ENCODE data around the gene GRB14. TPM values are rescaled to one million over a fixed set of nuclear protein-coding genes. Genes with fewer than 3 reads are reported as not detected.
A peak's percentile ranks its signal among the peaks of the same experiment; 100 is the strongest.
"Not testable (repeated sequence)": the region's sequence is repeated elsewhere in the genome, so short reads cannot be mapped to it uniquely, and the experiment has no call there.

Gene GRB14
- total RNA-seq, 2 donors from 2014 or later, result 4.4 to 15.5 TPM

GRCh38 chr2:164551519-164551918 lies 69.8 kb downstream of the GRB14 start:
- H3K4me1 ChIP-seq, result no peaks in the 10 kb centered on the region
- no peaks in the 10 kb centered on the region for H3K27me3 ChIP-seq
- H3K36me3 ChIP-seq, result no peaks in the 10 kb centered on the region
- H3K27ac ChIP-seq, result no peak overlapping the region
- TF ChIP-seq, protein P1, sequence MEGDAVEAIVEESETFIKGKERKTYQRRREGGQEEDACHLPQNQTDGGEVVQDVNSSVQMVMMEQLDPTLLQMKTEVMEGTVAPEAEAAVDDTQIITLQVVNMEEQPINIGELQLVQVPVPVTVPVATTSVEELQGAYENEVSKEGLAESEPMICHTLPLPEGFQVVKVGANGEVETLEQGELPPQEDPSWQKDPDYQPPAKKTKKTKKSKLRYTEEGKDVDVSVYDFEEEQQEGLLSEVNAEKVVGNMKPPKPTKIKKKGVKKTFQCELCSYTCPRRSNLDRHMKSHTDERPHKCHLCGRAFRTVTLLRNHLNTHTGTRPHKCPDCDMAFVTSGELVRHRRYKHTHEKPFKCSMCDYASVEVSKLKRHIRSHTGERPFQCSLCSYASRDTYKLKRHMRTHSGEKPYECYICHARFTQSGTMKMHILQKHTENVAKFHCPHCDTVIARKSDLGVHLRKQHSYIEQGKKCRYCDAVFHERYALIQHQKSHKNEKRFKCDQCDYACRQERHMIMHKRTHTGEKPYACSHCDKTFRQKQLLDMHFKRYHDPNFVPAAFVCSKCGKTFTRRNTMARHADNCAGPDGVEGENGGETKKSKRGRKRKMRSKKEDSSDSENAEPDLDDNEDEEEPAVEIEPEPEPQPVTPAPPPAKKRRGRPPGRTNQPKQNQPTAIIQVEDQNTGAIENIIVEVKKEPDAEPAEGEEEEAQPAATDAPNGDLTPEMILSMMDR (IDR thresholded peaks at IDR 0.05), result no peak
- no peak overlapping the region for H3K4me3 ChIP-seq
- DNase-seq (ENCODE audit: low spot score), result no peak
- no peaks in the 10 kb centered on the region for H3K9me3 ChIP-seq

DNA sequence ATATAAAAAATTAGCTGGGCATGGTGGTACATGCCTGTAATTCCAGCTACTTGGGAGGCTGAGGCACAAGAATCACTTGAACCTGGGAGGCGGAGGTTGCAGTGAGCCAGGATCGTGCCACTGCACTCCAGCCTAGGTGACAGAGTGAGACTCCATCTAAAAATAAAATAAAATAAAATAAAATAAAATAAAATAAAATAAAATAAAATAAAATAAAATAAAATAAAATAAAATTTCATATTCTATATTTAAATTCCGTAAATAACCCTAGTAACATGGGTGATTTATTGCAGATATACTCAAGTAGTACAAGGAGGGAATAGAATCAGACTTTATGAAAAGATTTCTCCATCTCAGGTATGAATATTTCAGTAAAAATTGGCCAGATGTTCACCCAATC lies 71.6 kb downstream of the GRB14 start:
- H3K27me3 ChIP-seq; DNase-seq (ENCODE audit: low spot score); H3K36me3 ChIP-seq; H3K27ac ChIP-seq; H3K9me3 ChIP-seq; H3K4me3 ChIP-seq; H3K4me1 ChIP-seq: not testable (repeated sequence)

DNA sequence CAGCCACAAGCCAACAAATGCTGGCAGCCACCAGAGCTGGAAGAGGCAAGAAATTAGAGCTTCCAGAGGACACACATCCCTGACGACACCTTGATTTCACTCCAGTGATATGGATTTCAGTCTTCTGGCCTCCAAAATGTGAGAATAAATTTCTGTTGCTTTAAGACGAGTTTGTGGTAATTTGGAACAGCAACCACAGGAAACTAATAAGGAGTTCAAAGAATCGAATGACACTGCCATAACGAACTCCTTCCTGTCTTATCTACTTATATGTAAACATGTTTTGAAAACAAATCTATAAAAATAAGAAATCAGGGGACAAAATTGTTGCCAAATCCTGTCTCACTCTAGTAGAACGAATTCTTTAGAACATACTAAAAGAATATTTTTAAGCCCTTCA lies 75.8 kb downstream of the GRB14 start:
- Histone ChIP-seq H3K4me3 (no peak overlapping the region), H3K4me1 (no peaks in the 10 kb centered on the region), H3K27ac (no peak overlapping the region), H3K27me3 (no peaks in the 10 kb centered on the region), H3K36me3 (no peaks in the 10 kb centered on the region), H3K9me3 (peaks cover 0 to 7% of the 10 kb centered on the region in 2 donors)
- DNase-seq (ENCODE audit: low spot score), result no peak
- TF ChIP-seq, protein P1 (IDR thresholded peaks at IDR 0.05), result no peak

- Histone ChIP-seq H3K27ac (no peak overlapping the region), H3K36me3 (no peaks in the 10 kb centered on the region), H3K4me1 (peaks cover 0 to 5% of the 10 kb centered on the region in 2 donors), H3K27me3 (no peaks in the 10 kb centered on the region), H3K4me3 (no peak overlapping the region), H3K9me3 (peaks cover 0 to 7% of the 10 kb centered on the region in 2 donors)
- DNase-seq (ENCODE audit: low spot score), result no peak
- TF ChIP-seq, protein P1 (IDR thresholded peaks at IDR 0.05), result no peak
Measured at GRCh38 chr2:164542581-164543021, 78.7 kb downstream of the GRB14 start.

DNA sequence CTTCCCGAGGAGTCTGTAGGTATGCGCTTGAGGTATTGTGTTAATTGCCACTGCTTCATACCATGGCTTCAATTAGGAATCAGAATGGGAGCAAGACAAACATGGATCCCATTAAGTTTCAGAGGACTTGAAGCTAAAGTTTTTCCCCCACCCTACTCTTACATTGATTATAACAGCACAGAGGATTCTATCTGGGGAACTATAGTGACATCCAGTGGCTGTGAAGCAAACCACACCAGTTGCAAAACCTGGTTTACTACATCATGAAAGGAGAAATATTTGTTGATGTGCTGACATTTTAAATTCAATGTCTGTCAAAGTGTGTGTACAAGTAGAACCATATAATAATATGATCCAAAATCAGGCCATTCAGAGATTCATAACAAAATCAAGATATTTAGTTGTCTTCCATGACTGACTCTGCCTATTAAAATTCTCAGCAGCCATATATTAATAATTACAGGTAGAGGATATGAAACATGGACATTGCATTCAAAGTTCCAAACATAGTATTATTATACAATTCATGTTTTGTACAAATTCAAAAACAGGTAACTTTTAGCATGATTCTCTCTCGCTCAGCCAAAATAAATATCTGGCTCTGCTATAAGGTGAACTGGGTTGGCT lies 82.9 kb downstream of the GRB14 start:
- TF ChIP-seq, protein P1 (IDR thresholded peaks at IDR 0.05), result peak; percentile 27 to 70
- no peaks in the 10 kb centered on the region for H3K27me3 ChIP-seq

DNA sequence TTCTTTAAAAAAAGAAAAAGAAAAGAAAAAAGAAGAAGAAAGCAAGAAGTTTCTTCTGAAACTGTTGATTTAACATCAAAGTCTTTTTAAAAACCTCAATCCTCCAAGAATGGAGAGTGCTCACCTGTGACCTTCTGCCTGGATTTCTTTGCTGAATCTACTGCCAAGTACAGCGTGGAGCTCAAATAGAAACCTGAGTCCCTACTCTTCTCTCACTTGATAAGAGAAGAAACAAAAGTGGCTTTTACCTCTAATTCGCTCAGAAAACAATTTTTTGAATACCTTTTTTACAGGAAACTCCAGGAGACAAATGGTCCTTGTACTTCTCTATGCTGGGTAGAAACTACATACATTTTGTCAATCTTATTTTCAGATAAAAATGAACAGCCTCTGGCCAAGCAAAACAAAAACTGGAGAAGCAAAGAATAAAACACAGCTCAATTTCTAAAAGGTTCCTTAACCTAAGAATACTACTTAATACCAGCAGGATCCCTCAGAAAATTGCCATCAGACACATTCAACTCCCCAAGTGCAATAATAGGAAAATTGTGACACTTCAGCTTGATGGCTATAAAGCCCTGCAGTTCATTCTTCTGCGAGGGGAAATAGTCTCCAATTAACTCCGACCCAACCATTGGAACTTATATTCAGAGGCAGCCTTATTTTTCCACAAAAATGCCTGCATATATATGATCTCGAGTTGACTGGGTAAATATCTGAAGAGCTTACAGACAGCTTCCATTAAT lies 85.8 kb downstream of the GRB14 start:
- Histone ChIP-seq H3K36me3 (no peaks in the 10 kb centered on the region), H3K9me3 (no peaks in the 10 kb centered on the region), H3K4me3 (no peak overlapping the region), H3K27ac (no peak overlapping the region), H3K27me3 (no peaks in the 10 kb centered on the region), H3K4me1 (peaks cover 0 to 5% of the 10 kb centered on the region in 2 donors)
- DNase-seq (ENCODE audit: low spot score), result no peak
- TF ChIP-seq, protein P1 (IDR thresholded peaks at IDR 0.05), result no peak

More for the DNA sequence above, 82.9 kb downstream of the GRB14 start:
- no peak for DNase-seq (ENCODE audit: low spot score)
- Histone ChIP-seq H3K4me1 (peaks cover 0 to 5% of the 10 kb centered on the region in 2 donors), H3K9me3 (no peaks in the 10 kb centered on the region), H3K36me3 (no peaks in the 10 kb centered on the region), H3K4me3 (no peak overlapping the region), H3K27ac (no peak overlapping the region)
